Neutrophil (primary cell): ENCODE measurements around the gene S100A8.
"Not testable (repeated sequence)": the region's sequence is repeated elsewhere in the genome, so short reads cannot be mapped to it uniquely, and the experiment has no call there.

Experiments used
- H3K27ac ChIP-seq: fragments of 200-600 bp; sonication (generic); 2 replicates; pipeline ENCODE4 v1.5.1; 2016; ENCODE audit warnings: mild to moderate bottlenecking, moderate library complexity
- H3K27me3 ChIP-seq: fragments of 200-600 bp; sonication (generic); 2 replicates; pipeline ENCODE4 v1.6.0; 2016; ENCODE audit warnings: mild to moderate bottlenecking
- H3K36me3 ChIP-seq: fragments of 200-600 bp; sonication (generic); 2 replicates; pipeline ENCODE4 v1.5.1; 2017
- H3K4me1 ChIP-seq, 2 experiments: fragments of 200-600 bp in 1 of 2; sonication (generic) in 1 of 2; 1 replicate in 1 of 2; 2 replicates in 1 of 2; pipeline versions ENCODE4 v1.5.1 to v1.6.1; 2013 to 2016; ENCODE audit warnings: low read depth in 1 of 2, low read length in 1 of 2, mild to moderate bottlenecking in 1 of 2, moderate library complexity in 1 of 2; ENCODE audit not compliant: control insufficient read depth in 1 of 2, insufficient read depth in 1 of 2
- H3K4me3 ChIP-seq, 2 experiments: fragments of 200-600 bp in 1 of 2; sonication (generic) in 1 of 2; 1 replicate in 1 of 2; 2 replicates in 1 of 2; pipeline ENCODE4 v1.5.1; 2013 to 2016; ENCODE audit warnings: low read depth in 1 of 2, low read length in 1 of 2, mild to moderate bottlenecking in 1 of 2, moderate library complexity in 1 of 2
- H3K9me3 ChIP-seq: fragments of 200-600 bp; sonication (generic); 2 replicates; pipeline ENCODE4 v1.5.1; 2016
- TF ChIP-seq, protein P1 (sequence below): fragments of 200-600 bp; sonication (generic); IDR thresholded peaks from 2 replicates; pipeline ENCODE4 v1.5.1; 2016; ENCODE audit warnings: antibody characterized with exemption

The S100A8 gene

DNA sequence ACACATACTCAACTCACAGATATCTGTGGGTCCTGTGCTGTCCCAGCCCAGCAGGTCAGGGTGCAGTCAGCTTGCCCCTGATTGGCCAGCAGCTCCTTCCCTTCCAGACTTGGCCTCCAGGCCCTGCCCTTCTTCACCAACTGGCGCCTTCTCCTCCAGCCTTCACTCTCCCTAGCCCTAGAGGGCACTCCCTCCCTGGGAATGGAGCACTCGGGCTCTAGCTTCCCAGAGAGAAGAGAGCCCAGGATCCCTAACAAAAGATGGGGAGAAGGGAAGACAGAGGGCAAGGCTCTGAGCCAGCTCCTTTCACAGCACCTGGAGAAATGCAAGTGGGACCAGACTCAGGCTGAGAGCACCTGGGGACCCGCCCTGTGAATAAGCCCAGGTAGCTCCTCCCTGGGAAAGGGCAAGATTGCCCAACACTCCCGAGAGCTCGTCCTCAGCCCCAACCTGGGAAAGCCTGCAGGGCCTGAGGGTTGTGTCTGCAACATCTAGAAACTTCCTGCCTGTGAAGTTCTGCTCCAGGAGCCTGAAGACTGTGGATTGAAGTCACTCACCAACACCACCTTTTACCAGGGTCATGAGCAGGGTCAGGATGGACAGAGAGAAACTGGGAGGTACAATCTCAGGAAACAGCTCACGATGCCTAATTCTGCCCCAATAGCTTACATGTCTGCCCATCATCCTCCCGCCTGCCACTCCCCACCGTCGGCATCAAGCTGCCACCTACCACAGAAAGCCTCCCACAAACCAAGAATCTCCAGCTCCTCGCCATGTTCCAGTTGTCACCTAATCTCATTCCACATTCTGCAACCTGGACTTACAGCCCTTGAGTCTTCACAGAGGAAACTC, 42.1 kb downstream of the S100A8 start, which contains the start of gene PGLYRP4:
Gene PGLYRP4 (minus strand): TSS at position 331 of the 852 bp plus-strand sequence. CDS start 909 bp downstream, outside the sequence.
- TF ChIP-seq, protein P1, sequence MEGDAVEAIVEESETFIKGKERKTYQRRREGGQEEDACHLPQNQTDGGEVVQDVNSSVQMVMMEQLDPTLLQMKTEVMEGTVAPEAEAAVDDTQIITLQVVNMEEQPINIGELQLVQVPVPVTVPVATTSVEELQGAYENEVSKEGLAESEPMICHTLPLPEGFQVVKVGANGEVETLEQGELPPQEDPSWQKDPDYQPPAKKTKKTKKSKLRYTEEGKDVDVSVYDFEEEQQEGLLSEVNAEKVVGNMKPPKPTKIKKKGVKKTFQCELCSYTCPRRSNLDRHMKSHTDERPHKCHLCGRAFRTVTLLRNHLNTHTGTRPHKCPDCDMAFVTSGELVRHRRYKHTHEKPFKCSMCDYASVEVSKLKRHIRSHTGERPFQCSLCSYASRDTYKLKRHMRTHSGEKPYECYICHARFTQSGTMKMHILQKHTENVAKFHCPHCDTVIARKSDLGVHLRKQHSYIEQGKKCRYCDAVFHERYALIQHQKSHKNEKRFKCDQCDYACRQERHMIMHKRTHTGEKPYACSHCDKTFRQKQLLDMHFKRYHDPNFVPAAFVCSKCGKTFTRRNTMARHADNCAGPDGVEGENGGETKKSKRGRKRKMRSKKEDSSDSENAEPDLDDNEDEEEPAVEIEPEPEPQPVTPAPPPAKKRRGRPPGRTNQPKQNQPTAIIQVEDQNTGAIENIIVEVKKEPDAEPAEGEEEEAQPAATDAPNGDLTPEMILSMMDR: no peak
- Histone ChIP-seq H3K36me3 (no peaks in the 10 kb centered on the region), H3K4me3 (no peak within 1 kb of the TSS), H3K27ac (peak within 1 kb of the TSS; percentile 10), H3K9me3 (no peaks in the 10 kb centered on the region), H3K27me3 (no peaks in the 10 kb centered on the region), H3K4me1 (peaks cover 66 to 72% of the 10 kb centered on the region in 2 experiments)

DNA sequence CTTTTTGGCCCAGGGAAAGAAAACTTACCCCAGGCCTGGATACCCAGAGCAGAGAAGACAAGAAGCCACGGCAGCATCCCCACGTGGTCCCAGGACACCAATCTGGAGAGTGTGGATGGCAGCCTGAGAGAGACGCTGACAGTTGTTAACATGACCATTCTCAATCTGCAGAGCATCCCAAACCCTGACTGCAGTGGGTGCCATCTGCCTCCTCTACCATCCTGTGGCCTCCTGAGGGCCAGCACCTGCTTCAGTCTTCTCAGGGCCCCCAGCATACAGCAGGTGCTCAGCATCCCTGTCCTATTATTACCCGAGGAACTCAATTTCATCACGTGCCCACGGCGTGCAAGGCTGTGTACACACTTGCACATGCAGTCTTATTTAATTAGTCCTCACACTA, 43.0 kb downstream of the S100A8 start:
- no peaks in the 10 kb centered on the region for H3K9me3 ChIP-seq
- no peaks in the 10 kb centered on the region for H3K27me3 ChIP-seq
- TF ChIP-seq, protein P1: no peak
- no peak overlapping the region for H3K4me3 ChIP-seq
- no peaks in the 10 kb centered on the region for H3K36me3 ChIP-seq
- H3K27ac ChIP-seq: no peak overlapping the region
- H3K4me1 ChIP-seq: peaks cover 66 to 72% of the 10 kb centered on the region in 2 experiments

DNA sequence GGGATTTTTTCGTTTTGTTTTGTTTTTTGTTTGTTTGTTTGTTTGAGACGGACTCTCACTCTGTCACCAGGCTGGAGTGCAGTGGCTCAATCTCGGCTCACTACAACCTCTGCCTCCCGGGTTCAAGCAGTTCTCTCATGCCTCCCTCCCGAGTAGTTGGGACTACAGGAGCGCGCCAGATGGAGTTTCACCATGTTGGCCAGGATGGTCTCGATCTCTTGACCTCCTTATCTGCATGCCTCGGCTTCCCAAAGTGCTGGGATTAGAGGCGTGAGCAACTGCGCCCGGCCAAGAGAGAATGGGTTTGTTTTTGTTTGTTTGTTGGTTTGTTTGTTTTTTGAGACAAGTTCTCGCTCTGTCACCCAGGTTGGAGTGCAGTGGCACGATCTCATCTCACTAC, 43.8 kb downstream of the S100A8 start:
- H3K4me3 ChIP-seq, H3K27ac ChIP-seq, H3K27me3 ChIP-seq, H3K9me3 ChIP-seq, H3K36me3 ChIP-seq: not testable (repeated sequence)
- H3K4me1 ChIP-seq: peaks cover 61 to 66% of the 10 kb centered on the region in 2 experiments

DNA sequence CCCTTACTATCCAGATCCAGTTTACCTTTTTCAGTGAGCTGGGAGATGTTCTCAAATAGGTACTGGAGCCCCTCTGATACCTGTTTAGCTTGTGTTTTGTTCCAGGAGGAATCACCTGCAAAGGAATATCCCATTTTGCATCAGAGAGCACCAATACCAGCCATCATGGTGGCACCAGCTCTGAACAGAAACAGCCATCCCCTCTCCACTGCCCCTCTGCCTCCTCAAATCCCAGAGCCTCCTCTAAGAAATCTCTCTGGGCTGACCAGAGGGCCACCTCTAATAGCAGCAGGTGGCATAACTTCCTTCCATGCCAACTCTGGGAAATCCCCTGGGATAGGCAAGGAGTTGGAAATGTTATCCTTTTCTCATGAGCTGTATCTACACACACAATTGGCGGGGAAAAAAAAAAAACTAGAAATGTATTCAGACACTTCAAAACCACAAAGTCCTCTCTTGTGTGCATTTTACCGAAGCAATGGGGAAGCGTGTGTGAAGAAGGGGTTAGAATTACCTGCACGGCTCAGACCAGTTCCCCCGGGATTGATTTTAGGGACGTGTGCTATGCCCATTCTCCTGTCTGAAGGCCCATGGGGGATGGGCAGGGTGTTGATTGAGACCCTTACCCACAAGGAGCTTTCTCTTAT, 44.7 kb downstream of the S100A8 start:
- Histone ChIP-seq H3K27me3 (no peaks in the 10 kb centered on the region), H3K9me3 (no peaks in the 10 kb centered on the region), H3K36me3 (no peaks in the 10 kb centered on the region), H3K27ac (peak overlapping the region; percentile 83), H3K4me3 (no peak overlapping the region), H3K4me1 (peaks cover 61 to 66% of the 10 kb centered on the region in 2 experiments)
- TF ChIP-seq, protein P1: no peak

DNA sequence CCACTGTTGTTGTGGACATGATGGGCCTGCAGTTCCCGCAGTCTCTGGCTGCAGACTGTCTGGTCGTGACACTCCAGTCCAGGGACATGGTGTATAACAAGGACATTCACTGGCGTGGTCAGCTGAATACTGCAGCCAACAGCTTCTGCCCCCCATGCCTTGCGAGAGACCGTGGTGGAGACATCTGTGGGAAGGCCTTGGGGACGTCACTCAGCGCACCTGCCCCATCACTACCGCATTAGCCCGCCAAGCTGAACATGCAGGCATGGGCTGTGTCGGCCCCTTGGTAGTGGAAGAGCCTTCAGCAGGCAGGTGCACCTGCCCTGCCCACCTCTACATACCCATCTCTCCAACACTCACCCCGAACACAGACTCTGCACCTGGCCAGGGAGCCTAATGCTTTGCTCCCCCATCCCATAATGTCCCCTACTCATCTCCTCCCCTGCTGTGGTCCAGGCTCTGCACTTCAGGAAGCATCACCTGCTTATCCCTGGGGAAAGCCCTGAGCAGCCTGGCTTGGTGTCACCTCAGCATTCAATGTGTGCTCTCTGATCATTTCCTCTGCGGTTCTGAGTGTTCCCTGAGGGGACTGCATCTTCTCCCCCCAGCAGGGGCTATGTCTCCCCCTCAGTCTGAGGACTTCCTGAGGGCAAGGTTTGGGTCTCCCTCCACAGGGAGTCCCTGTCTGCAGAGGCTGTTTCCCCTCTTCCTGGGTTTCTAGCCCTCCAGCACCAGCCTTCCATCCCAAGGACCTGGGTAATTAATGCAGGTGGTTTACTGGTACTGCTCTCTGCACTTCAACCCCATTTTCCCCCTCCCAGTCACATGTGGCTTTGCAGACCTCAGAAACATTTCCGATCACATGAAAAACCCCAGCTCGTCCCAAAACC, 45.4 kb downstream of the S100A8 start:
- peaks cover 1% of the 10 kb centered on the region for H3K27me3 ChIP-seq
- no peak overlapping the region for H3K4me3 ChIP-seq
- H3K36me3 ChIP-seq: no peaks in the 10 kb centered on the region
- TF ChIP-seq, protein P1: no peak
- peak overlapping the region; percentile 83 for H3K27ac ChIP-seq
- peaks cover 56 to 61% of the 10 kb centered on the region in 2 experiments for H3K4me1 ChIP-seq
- H3K9me3 ChIP-seq: no peaks in the 10 kb centered on the region
